Upper lobe of left lung (tissue), 4 donors: ENCODE data around the gene SMIM8.

Experiments
- EP300 ChIP-seq, 4 donors: sonication (generic); formaldehyde crosslinking; IDR thresholded peaks; one replicate each; pipeline ENCODE4 v1.5.1; 2017; ENCODE audit warnings: antibody characterized with exemption in 4 of 4, control low read depth in 2 of 4
- POLR2A ChIP-seq, 4 donors: fragments of 450-650 bp; IDR thresholded peaks; one replicate each; pipeline ENCODE4 v1.5.1; 2016 to 2017; ENCODE audit warnings: antibody characterized with exemption in 4 of 4, mild to moderate bottlenecking in 2 of 4
- POLR2AphosphoS5 ChIP-seq, 2 donors: sonication (generic); formaldehyde crosslinking; IDR thresholded peaks; one replicate each; pipeline ENCODE4 v1.5.1; 2017; ENCODE audit warnings: antibody characterized with exemption in 2 of 2
- TF ChIP-seq, protein P1 (sequence below), 6 experiments: fragments of 450-650 bp in 4 of 6; fragments of 200-600 bp in 2 of 6; sonication (generic) in 2 of 6; IDR thresholded peaks; one replicate each; pipeline ENCODE4 v1.5.1; 2016 to 2019; ENCODE audit warnings: antibody characterized with exemption in 6 of 6

- TF ChIP-seq POLR2A (IDR thresholded peaks at IDR 0.05) (no peak), POLR2AphosphoS5 (IDR thresholded peaks at IDR 0.05) (no peak), EP300 (IDR thresholded peaks at IDR 0.05) (no peak)
- TF ChIP-seq, protein P1, sequence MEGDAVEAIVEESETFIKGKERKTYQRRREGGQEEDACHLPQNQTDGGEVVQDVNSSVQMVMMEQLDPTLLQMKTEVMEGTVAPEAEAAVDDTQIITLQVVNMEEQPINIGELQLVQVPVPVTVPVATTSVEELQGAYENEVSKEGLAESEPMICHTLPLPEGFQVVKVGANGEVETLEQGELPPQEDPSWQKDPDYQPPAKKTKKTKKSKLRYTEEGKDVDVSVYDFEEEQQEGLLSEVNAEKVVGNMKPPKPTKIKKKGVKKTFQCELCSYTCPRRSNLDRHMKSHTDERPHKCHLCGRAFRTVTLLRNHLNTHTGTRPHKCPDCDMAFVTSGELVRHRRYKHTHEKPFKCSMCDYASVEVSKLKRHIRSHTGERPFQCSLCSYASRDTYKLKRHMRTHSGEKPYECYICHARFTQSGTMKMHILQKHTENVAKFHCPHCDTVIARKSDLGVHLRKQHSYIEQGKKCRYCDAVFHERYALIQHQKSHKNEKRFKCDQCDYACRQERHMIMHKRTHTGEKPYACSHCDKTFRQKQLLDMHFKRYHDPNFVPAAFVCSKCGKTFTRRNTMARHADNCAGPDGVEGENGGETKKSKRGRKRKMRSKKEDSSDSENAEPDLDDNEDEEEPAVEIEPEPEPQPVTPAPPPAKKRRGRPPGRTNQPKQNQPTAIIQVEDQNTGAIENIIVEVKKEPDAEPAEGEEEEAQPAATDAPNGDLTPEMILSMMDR (IDR thresholded peaks at IDR 0.05): no peak
Measured at GRCh38 chr6:87277123-87277522, 45.3 kb upstream of the SMIM8 start.
